OCI-LY7 (cell line): ENCODE data around the gene TMBIM1.

Source experiments
- CTCF ChIP-seq: fragments of 200-600 bp; sonication (generic); conservative IDR thresholded peaks from 2 replicates; pipeline ENCODE4 v1.5.1; 2014; ENCODE audit warnings: mild to moderate bottlenecking, antibody characterized with exemption, low read length, moderate library complexity, mixed read lengths
- EZH2phosphoT487 ChIP-seq: fragments of 200-600 bp; sonication (generic); IDR thresholded peaks from 2 replicates; pipeline ENCODE4 v1.6.1; 2018; ENCODE audit warnings: low read depth, borderline replicate concordance, mild to moderate bottlenecking, mixed run types, antibody characterized with exemption, low read length, moderate library complexity, mixed read lengths

- no peak for TF ChIP-seq CTCF
- TF ChIP-seq EZH2phosphoT487, result no peak
Measured at GRCh38 chr2:218317303-218317630, 25.0 kb upstream of the TMBIM1 start.
